Brain microvascular endothelial cell (primary cell): ENCODE data around the gene SCAMP2.

ENCODE experiments used
- DNase-seq: peaks from one replicate; pipeline ENCODE4 v3.0.0-alpha.2; 2020
- H3K27ac ChIP-seq: fragments of 250-450 bp; sonication (Bioruptor Pico); 2 replicates; pipeline ENCODE4 v1.5.1; 2020; ENCODE audit warnings: mild to moderate bottlenecking, moderate library complexity
- H3K27me3 ChIP-seq: fragments of 250-450 bp; sonication (Bioruptor Pico); replicated peaks from 2 replicates; pipeline ENCODE4 v1.5.1; 2020; ENCODE audit warnings: mild to moderate bottlenecking
- H3K36me3 ChIP-seq: fragments of 250-450 bp; sonication (Bioruptor Pico); replicated peaks from 2 replicates; pipeline ENCODE4 v1.5.1; 2020; ENCODE audit warnings: mild to moderate bottlenecking
- H3K4me3 ChIP-seq: 2 replicates; pipeline ENCODE4 v1.5.1; 2011; ENCODE audit warnings: low read depth, mild to moderate bottlenecking, control low read depth, low read length, moderate library complexity
- in situ Hi-C: cut with HindIII; loops from 2 replicates; pipeline ENCODE4 v1.10.0; 2017; ENCODE audit warnings: low sequenced_read_pairs, low pct_ligation_motif_present
- TF ChIP-seq, protein P1 (sequence below): IDR thresholded peaks from 2 replicates; pipeline ENCODE4 v1.5.1; 2011; ENCODE audit warnings: low read depth, mild to moderate bottlenecking, moderate library complexity, low read length, control low read depth, inconsistent platforms; ENCODE audit errors: missing control alignments

Gene SCAMP2

DNA sequence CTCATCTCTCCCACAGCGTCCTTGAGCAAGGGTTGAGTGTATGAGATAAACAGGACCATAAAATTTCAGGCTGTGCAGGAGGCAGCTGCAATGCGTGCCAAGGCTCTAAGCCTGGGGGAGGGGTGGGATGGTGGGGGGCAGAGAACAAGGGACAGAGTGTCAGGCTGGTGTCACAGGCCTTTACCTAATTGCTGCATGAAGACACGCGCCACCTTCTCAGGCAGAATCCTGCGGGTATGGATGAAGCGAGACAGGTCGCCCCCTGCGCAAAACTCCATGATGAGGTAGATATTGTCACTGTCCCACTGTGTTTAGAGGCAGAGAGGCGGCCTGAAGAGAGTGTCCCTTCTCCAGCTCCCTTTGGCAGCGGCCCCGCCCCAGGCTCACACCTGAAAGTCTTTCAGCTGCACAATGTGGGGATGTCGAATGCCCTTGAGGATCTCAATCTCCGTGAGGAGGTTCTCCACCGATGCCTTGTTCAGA lies 31.2 kb downstream of the SCAMP2 start:
- DNase-seq = no peak
- H3K4me3 ChIP-seq = peak overlapping the region; percentile 79
- no peak overlapping the region for H3K27ac ChIP-seq
- no peaks in the 10 kb centered on the region for H3K27me3 ChIP-seq
- TF ChIP-seq, protein P1, sequence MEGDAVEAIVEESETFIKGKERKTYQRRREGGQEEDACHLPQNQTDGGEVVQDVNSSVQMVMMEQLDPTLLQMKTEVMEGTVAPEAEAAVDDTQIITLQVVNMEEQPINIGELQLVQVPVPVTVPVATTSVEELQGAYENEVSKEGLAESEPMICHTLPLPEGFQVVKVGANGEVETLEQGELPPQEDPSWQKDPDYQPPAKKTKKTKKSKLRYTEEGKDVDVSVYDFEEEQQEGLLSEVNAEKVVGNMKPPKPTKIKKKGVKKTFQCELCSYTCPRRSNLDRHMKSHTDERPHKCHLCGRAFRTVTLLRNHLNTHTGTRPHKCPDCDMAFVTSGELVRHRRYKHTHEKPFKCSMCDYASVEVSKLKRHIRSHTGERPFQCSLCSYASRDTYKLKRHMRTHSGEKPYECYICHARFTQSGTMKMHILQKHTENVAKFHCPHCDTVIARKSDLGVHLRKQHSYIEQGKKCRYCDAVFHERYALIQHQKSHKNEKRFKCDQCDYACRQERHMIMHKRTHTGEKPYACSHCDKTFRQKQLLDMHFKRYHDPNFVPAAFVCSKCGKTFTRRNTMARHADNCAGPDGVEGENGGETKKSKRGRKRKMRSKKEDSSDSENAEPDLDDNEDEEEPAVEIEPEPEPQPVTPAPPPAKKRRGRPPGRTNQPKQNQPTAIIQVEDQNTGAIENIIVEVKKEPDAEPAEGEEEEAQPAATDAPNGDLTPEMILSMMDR = no peak
- peaks cover 3% of the 10 kb centered on the region for H3K36me3 ChIP-seq
- in situ Hi-C loops = no loop called here

DNA sequence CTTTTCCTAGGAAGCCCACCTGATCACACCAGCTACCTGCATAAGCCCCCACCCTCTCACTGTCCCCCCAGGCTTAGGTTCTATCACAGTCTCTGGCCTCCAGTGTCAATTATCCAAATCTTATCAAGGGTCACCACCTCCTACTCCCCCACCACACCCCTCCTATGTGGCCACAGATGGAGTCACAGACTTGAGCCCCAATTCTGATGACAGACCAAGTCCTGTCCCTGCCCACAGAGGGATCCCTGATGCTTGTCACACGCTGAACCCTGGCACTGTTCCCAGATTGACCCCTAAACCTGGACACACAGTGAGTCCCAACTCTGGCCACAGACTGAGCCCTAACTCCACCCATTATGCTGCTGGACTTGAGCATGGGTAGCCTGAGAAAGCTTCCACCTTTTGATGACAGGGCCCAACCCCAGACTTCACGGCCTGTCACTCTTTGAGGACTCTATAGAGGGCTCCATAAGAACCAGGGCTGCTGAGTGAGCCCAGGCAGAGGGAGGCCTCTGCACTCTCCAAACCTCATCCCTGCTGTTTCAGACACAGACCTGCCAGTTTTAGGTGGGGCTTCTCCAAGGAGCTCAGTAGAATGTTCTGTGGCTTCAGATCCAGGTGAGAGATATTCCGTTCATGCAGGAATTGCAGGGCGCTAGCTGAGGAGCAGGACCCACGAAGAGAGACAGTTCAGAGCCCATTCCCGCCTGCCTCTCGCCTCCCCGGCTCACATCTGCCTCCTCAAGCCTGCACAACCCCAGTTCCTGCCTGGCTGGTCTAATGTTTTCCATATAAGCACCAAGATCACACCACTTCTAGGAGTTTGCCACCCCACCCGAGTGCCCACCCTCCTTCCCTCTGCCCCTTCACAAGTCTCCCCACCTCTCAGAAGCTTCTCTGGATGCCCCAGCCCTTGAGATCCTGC lies 32.1 kb downstream of the SCAMP2 start:
- Histone ChIP-seq H3K27me3 (no peaks in the 10 kb centered on the region), H3K36me3 (peaks cover 3% of the 10 kb centered on the region), H3K27ac (no peak overlapping the region), H3K4me3 (no peak overlapping the region)
- no peak for DNase-seq
- in situ Hi-C loops = no loop called here
- TF ChIP-seq, protein P1 = no peak

- no peak for DNase-seq
- H3K27ac ChIP-seq = no peak overlapping the region
- TF ChIP-seq, protein P1 = peak; percentile 30
- H3K4me3 ChIP-seq = no peak overlapping the region
- H3K27me3 ChIP-seq = no peaks in the 10 kb centered on the region
- peaks cover 3% of the 10 kb centered on the region for H3K36me3 ChIP-seq
- in situ Hi-C loops = no loop called here
Measured at GRCh38 chr15:74839526-74840395, 33.4 kb downstream of the SCAMP2 start.

DNA sequence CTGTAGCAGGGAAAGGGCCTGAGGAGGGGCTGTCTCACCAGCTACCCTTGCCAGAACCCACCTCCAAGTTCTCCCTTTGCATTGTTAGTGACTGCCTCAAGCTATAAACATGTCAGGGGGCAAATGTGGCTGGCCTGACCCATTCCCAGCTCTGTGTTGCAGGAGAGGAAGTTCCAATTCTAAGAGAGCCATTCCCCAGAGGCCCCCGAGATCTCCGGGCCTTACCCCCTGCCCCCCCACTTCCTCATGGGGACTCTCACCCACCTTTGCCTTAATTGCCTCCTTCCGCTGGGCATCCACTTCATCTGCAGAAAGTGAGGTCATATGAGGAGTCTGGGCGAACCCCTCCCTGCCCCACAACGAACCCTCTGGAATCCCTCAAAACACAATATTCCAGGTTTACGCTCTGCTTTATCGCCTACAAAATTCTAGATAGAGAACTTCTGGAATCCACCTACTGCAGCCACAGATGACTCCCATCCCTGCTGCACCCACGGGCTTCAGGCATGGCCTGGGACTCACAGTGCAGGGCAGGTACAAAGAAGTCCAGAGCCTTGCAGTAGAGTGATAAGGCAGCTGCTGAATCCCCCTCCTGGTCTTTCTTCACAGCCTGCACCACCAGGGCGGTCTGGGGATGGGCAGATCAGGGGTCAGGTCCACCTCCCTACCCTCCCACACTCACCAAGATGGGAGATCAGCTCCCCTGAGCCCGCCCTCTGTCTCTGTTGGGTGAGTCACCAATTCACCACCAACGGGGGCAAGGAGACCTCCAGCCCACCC lies 34.2 kb downstream of the SCAMP2 start:
- TF ChIP-seq, protein P1 = no peak
- Histone ChIP-seq H3K27me3 (no peaks in the 10 kb centered on the region), H3K27ac (no peak overlapping the region), H3K36me3 (peaks cover 3% of the 10 kb centered on the region), H3K4me3 (no peak overlapping the region)
- in situ Hi-C loops = no loop called here
- DNase-seq = no peak

GRCh38 chr15:74838137-74838516 lies 35.0 kb downstream of the SCAMP2 start:
- no peak overlapping the region for H3K4me3 ChIP-seq
- TF ChIP-seq, protein P1 = no peak
- H3K27me3 ChIP-seq = no peaks in the 10 kb centered on the region
- no peak for DNase-seq
- in situ Hi-C loops = no loop called here
- peaks cover 3% of the 10 kb centered on the region for H3K36me3 ChIP-seq
- H3K27ac ChIP-seq = no peak overlapping the region
